GM21786 (cell line): ENCODE data around the gene RBM41.

ENCODE experiments used
- ATAC-seq: cut with Tn5 transposase; IDR thresholded peaks from one replicate; pipeline ENCODE4 v1.9.1; 2021; ENCODE audit not compliant: unreplicated experiment

The RBM41 gene

DNA sequence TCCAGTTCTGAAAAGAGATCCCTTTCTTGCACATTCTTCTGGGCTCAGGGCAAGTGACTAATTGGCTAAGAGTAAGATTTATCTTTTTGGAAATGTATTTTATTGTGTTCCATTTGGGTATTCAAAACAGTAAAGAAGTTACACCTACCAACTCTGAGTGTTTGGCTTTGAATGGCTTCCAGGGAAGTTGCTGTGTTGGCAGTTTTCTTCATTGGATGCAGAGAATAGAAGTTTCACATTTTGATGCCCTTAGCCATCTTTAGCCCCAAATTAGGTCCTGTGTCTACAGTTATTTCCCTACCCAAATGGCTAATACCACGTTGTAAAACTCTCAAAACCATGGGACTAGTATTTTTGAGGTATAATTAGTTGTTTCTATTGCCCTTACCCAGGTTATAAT is 88.9 kb downstream of the RBM41 start:
- ATAC-seq = no peak

DNA sequence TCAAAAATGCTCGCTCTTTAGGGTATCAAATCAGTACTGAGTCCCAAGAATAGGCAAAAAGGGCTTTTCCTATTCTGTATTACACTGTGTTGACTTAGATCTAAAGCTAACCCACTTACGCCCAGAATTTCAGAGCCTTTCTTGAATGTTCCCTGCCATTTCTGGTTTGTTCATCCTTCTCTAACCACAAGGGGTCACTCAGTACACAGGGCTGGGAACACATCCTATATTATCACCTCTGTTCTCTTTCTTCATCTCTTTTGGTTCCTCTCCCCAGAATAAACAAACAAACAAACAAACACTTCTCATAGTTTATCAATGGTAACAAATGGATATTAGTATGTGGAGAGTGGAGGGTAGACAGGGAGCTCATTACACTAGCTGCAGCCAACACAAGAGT is 93.1 kb downstream of the RBM41 start:
- no peak for ATAC-seq

DNA sequence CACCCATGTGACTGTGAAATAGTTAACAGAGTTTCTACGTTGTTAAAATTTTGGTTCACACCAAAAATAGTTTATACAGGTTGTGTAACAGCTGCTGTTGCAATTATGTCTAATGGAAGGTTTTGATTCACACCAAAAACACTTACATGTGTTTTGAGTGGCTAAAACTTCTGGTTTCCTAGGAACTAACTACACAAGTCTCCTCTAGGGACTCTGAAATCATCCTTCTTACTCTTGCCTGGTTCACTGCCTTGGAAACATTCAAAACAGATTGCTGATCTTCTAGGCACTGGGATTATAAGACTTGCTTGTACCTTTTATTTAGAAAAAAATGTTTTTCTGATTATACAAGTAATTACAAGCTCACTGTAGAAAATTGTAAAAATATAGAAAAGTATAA is 103.7 kb downstream of the RBM41 start:
- no peak for ATAC-seq
